CD14-positive monocyte (primary cell): ENCODE results near the gene BRS3. TPM values are rescaled to one million over a fixed set of nuclear protein-coding genes. Genes with fewer than 3 reads are reported as not detected.

Experiments used
- DNase-seq, 3 donors: peaks; one replicate each; pipeline ENCODE4 v3.0.0-alpha.2; 2011 to 2022
- H2AFZ ChIP-seq: 2 replicates; pipeline ENCODE4 v1.6.0; 2012; ENCODE audit warnings: mild to moderate bottlenecking, low read depth, low read length, inconsistent platforms; ENCODE audit not compliant: insufficient read depth, poor library complexity, severe bottlenecking
- H3K27ac ChIP-seq, 2 donors: 1 replicate in 1 of 2; 2 replicates in 1 of 2; pipeline ENCODE4 v1.5.1; 2012 to 2013; ENCODE audit warnings: low read length in 2 of 2, control low read depth in 1 of 2, inconsistent platforms in 1 of 2, low read depth in 1 of 2, mild to moderate bottlenecking in 1 of 2
- H3K27me3 ChIP-seq, 2 donors: one replicate each; pipeline versions ENCODE4 v1.6.0 to v1.6.1; 2011 to 2013; ENCODE audit warnings: low read length in 2 of 2; ENCODE audit not compliant: control insufficient read depth in 2 of 2, insufficient read depth in 2 of 2
- H3K36me3 ChIP-seq, 2 donors: replicated peaks in 1 of 2; 1 replicate in 1 of 2; 2 replicates in 1 of 2; pipeline versions ENCODE4 v1.5.1 to v1.6.1; 2012 to 2013; ENCODE audit warnings: low read length in 2 of 2, control low read depth in 1 of 2, inconsistent platforms in 1 of 2, mild to moderate bottlenecking in 1 of 2; ENCODE audit not compliant: insufficient read depth in 2 of 2, control insufficient read depth in 1 of 2
- H3K4me1 ChIP-seq, 2 donors: 1 replicate in 1 of 2; 2 replicates in 1 of 2; pipeline versions ENCODE4 v1.5.1 to v1.6.1; 2012 to 2013; ENCODE audit warnings: low read length in 2 of 2, control low read depth in 1 of 2, inconsistent platforms in 1 of 2, mild to moderate bottlenecking in 1 of 2, moderate library complexity in 1 of 2; ENCODE audit not compliant: insufficient read depth in 2 of 2, control insufficient read depth in 1 of 2
- H3K4me2 ChIP-seq: replicated peaks from 2 replicates; pipeline ENCODE3; 2012; ENCODE audit warnings: low read length, moderate library complexity, mild to moderate bottlenecking; ENCODE audit not compliant: poor library complexity, severe bottlenecking; ENCODE audit errors: extremely low read depth
- H3K4me3 ChIP-seq, 3 experiments: fragments of 200-600 bp in 1 of 3; sonication (generic) in 1 of 3; replicated peaks in 1 of 3; 1 replicate in 2 of 3; 2 replicates in 1 of 3; pipeline ENCODE4 v1.5.1; 2011 to 2013; ENCODE audit warnings: low read length in 3 of 3, mild to moderate bottlenecking in 3 of 3, control low read depth in 2 of 3, low read depth in 2 of 3, inconsistent platforms in 1 of 3, moderate library complexity in 1 of 3
- H3K79me2 ChIP-seq: 2 replicates; pipeline ENCODE4 v1.6.0; 2012; ENCODE audit warnings: mild to moderate bottlenecking, control low read depth, inconsistent platforms, low read length, moderate library complexity; ENCODE audit not compliant: insufficient read depth
- H3K9ac ChIP-seq: 2 replicates; pipeline ENCODE4 v1.6.0; 2017; ENCODE audit warnings: low read length, mild to moderate bottlenecking; ENCODE audit not compliant: insufficient read depth, poor library complexity, severe bottlenecking
- H3K9me3 ChIP-seq, 2 donors: replicated peaks in 1 of 2; 1 replicate in 1 of 2; 2 replicates in 1 of 2; pipeline versions ENCODE4 v1.5.1 to v1.6.1; 2012 to 2013; ENCODE audit warnings: low read length in 2 of 2, control low read depth in 1 of 2; ENCODE audit not compliant: control insufficient read depth in 1 of 2, insufficient read depth in 1 of 2
- H4K20me1 ChIP-seq: 2 replicates; pipeline ENCODE4 v1.6.0; 2012; ENCODE audit warnings: mild to moderate bottlenecking, low read length, control low read depth, moderate library complexity; ENCODE audit not compliant: insufficient read depth
- H3K27ac Mint-ChIP-seq, 7 donors: one replicate each; pipeline ENCODE4 v1.8.0; 2020; ENCODE audit warnings: mild to moderate bottlenecking in 7 of 7, mixed read lengths in 7 of 7, moderate library complexity in 6 of 7, inconsistent platforms in 2 of 7
- H3K27me3 Mint-ChIP-seq, 3 donors: one replicate each; pipeline ENCODE4 v1.8.0; 2021 to 2022; ENCODE audit warnings: low read depth in 3 of 3, mild to moderate bottlenecking in 3 of 3, mixed read lengths in 3 of 3, moderate library complexity in 3 of 3, inconsistent platforms in 1 of 3
- H3K36me3 Mint-ChIP-seq, 2 donors: one replicate each; pipeline ENCODE4 v1.8.0; 2020; ENCODE audit warnings: mixed read lengths in 2 of 2, inconsistent platforms in 1 of 2, mild to moderate bottlenecking in 1 of 2
- H3K4me1 Mint-ChIP-seq: one replicate; pipeline ENCODE4 v1.8.0; 2020; ENCODE audit warnings: mild to moderate bottlenecking, mixed read lengths
- H3K4me3 Mint-ChIP-seq, 2 donors: one replicate each; pipeline ENCODE4 v1.8.0; 2020; ENCODE audit warnings: mild to moderate bottlenecking in 2 of 2, mixed read lengths in 2 of 2, moderate library complexity in 1 of 2
- H3K9me3 Mint-ChIP-seq, 7 donors: one replicate each; pipeline ENCODE4 v1.8.0; 2020 to 2022; ENCODE audit warnings: mixed read lengths in 7 of 7, mild to moderate bottlenecking in 6 of 7, moderate library complexity in 6 of 7, inconsistent platforms in 2 of 7
- WGBS: methylation state at CpG from one replicate; pipeline ENCODE4 v1.1.5; 2013; ENCODE audit warnings: missing lambda C conversion rate; ENCODE audit not compliant: insufficient coverage; 5-methylcytosine and 5-hydroxymethylcytosine counted together
- intact Hi-C, 2 donors: fragments of 100-400 bp; cut with micrococcal nuclease; formaldehyde crosslinking; loops; one replicate each; pipeline versions ENCODE4 v1.15.0 to v1.15.1; 2023
- polyA plus RNA-seq, 3 donors: library from polyadenylated mRNA; depleted of rRNA in 1 of 3; unstranded in 2 of 3; stranded (reverse) in 1 of 3; fragments of 300-500 nt in 2 of 3; fragments of >200 nt in 1 of 3; fragmentation: Illumina TruSeq in 2 of 3; gene quantifications; 1 replicate in 2 of 3; 2 replicates in 1 of 3; pipeline ENCODE4 v1.2.3, GENCODE V29; 2012 to 2021
- TF ChIP-seq, protein P1 (sequence below): fragments of 200-600 bp; IDR thresholded peaks from one replicate; pipeline ENCODE4 v1.8.0; 2022; ENCODE audit warnings: antibody characterized with exemption, mild to moderate bottlenecking

The BRS3 gene
- polyA plus RNA-seq, 3 donors = not detected

DNA sequence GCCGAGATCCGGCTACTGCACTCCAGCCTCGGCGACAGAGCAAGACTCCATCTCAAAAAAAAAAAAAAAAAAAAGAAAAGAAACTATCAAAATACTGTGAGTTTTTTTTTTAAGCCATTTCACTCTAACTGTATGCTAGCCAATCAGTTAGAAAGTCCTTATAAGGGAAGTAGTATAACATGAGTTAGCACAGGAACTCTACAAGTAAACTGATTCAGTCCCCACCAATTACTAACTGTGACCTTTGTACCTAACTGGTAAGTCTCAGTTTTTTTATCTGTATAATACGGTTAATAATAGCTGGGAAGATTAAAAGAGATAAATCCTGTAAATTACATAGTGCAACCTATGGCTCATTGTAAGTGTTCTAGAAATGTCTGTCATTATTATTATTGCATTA is 35.1 kb upstream of the BRS3 start:
- H3K4me3 Mint-ChIP-seq = no peak overlapping the region
- no peak overlapping the region for H2AFZ ChIP-seq
- no peaks in the 10 kb centered on the region for H3K9me3 Mint-ChIP-seq
- no peak overlapping the region for H3K27ac Mint-ChIP-seq
- H4K20me1 ChIP-seq = no peaks in the 10 kb centered on the region
- H3K27me3 ChIP-seq = peaks cover 0 to 3% of the 10 kb centered on the region in 2 donors
- no peak for DNase-seq
- H3K4me2 ChIP-seq = no peak overlapping the region
- H3K4me1 ChIP-seq = no peaks in the 10 kb centered on the region
- no peak overlapping the region for H3K9ac ChIP-seq
- H3K9me3 ChIP-seq = no peaks in the 10 kb centered on the region
- H3K36me3 Mint-ChIP-seq = no peaks in the 10 kb centered on the region
- WGBS = no CpG with 5 or more reads among the region's 5 CpGs
- no peak overlapping the region for H3K4me3 ChIP-seq
- H3K36me3 ChIP-seq = no peaks in the 10 kb centered on the region
- no peaks in the 10 kb centered on the region for H3K27me3 Mint-ChIP-seq
- TF ChIP-seq, protein P1, sequence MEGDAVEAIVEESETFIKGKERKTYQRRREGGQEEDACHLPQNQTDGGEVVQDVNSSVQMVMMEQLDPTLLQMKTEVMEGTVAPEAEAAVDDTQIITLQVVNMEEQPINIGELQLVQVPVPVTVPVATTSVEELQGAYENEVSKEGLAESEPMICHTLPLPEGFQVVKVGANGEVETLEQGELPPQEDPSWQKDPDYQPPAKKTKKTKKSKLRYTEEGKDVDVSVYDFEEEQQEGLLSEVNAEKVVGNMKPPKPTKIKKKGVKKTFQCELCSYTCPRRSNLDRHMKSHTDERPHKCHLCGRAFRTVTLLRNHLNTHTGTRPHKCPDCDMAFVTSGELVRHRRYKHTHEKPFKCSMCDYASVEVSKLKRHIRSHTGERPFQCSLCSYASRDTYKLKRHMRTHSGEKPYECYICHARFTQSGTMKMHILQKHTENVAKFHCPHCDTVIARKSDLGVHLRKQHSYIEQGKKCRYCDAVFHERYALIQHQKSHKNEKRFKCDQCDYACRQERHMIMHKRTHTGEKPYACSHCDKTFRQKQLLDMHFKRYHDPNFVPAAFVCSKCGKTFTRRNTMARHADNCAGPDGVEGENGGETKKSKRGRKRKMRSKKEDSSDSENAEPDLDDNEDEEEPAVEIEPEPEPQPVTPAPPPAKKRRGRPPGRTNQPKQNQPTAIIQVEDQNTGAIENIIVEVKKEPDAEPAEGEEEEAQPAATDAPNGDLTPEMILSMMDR = no peak
- H3K27ac ChIP-seq = no peak overlapping the region
- no peaks in the 10 kb centered on the region for H3K4me1 Mint-ChIP-seq
- intact Hi-C loops = no loop called here
- no peaks in the 10 kb centered on the region for H3K79me2 ChIP-seq

DNA sequence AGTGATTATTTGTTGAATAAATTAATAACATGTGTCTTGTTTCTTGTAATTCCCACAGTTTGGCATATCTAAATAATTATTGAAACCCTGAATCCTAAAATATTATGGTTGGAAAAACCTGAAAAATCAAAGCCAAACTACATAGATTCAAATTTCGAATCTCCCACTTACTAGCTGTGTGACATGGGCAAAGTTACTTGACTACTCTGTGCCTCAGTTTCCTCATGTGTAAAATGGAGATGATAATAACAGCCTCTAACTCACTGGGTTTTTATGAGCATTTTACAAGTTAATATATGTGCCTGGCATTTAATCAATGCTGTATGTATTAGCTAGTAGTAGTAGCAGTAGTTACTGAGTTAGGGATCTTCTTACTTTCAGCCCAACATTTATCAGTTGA is 34.6 kb upstream of the BRS3 start:
- H3K36me3 Mint-ChIP-seq = no peaks in the 10 kb centered on the region

More for the DNA sequence above, 34.6 kb upstream of the BRS3 start:
- H3K4me3 Mint-ChIP-seq = no peak overlapping the region
- H3K27ac Mint-ChIP-seq = no peak overlapping the region
- DNase-seq = no peak
- H3K27me3 ChIP-seq = peaks cover 0 to 3% of the 10 kb centered on the region in 2 donors
- H3K27me3 Mint-ChIP-seq = no peaks in the 10 kb centered on the region
- no peak overlapping the region for H3K4me2 ChIP-seq
- H3K36me3 ChIP-seq = no peaks in the 10 kb centered on the region
- H3K27ac ChIP-seq = no peak overlapping the region
- no CpG with 5 or more reads among the region's 1 CpG for WGBS
- TF ChIP-seq, protein P1 = no peak
- H3K9ac ChIP-seq = no peak overlapping the region
- intact Hi-C loops = no loop called here
- H3K9me3 Mint-ChIP-seq = no peaks in the 10 kb centered on the region
- H3K9me3 ChIP-seq = no peaks in the 10 kb centered on the region
- no peak overlapping the region for H3K4me3 ChIP-seq
- no peaks in the 10 kb centered on the region for H3K4me1 ChIP-seq
- H3K4me1 Mint-ChIP-seq = no peaks in the 10 kb centered on the region
- no peaks in the 10 kb centered on the region for H3K79me2 ChIP-seq
- H4K20me1 ChIP-seq = no peaks in the 10 kb centered on the region
- H2AFZ ChIP-seq = no peak overlapping the region
